Hypothalamus (tissue), 51 donors: ENCODE data around the gene TAB2.

Experiments used
- DNase-seq, 51 donors: peaks; one replicate each; lab custom pipeline; 2025; lab: John Stamatoyannopoulos, UW

The TAB2 gene

GRCh38 chr6:149438855-149439254 lies 121.3 kb downstream of the TAB2 start:
- DNase-seq, result peak in 1 of 51 donors; percentile 31

DNA sequence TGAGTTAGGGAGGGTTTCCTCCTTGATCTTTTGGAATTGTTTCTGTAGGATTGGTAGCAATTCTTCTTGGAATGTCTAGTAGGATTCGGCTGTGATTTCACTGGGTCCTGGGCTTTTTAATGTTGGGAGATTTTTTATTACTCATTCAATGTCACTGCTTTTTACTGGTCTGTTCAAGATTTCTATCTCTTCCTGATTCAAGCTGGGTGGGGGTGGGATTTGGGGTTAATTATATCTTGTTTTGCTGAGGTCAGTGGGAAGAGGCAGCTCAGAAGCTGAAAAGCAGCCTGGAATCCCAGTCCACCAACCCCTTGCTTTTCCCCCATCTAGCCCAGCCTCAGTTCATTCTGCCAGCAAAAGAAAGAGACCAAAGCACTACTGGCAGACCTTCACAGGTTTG lies 122.1 kb downstream of the TAB2 start:
- DNase-seq, result no peak

GRCh38 chr6:149440735-149441671 lies 123.5 kb downstream of the TAB2 start:
- DNase-seq, result no peak

- no peak for DNase-seq
These were observed 124.2 kb downstream of the TAB2 start for GRCh38 chr6:149441740-149442139.

DNA sequence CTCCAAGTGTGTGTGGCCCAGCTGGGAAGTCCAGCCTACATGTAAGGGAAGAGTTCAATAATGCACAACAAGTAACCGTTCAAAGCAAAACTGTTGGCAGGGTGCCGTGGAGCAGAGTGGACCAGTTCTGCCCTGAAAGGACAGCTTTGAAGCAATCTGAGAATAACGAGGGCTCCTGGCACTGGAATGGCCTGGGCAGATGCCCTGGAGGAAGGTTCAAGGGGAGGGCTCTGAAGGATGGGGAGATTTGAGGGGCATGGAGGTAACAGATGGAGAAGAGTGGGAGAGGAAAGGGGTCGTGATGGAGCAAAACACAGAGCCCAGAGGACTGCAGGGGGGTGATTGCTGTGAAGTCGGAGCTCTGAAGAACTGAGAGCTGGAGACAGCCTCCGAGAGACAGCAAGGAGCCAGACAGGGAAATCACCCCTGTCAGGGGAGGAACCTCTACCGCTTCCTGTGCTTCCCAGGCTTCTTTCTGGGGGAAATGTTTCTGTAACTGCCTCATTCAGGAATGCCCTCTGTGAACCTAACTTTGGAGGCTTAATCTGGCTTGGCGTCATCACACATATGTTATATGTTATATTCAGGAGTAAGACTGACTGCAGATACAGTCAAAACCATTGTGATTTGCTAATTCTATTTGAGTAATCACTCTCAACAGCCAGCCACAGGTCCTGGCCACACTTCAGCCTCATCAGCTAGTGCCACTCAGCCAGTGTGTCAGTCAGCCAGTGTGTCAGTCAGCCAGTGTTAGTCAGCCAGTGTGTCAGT lies 126.1 kb downstream of the TAB2 start:
- peak in 26 of 51 donors; percentile 1 to 73 (median 38) for DNase-seq

DNA sequence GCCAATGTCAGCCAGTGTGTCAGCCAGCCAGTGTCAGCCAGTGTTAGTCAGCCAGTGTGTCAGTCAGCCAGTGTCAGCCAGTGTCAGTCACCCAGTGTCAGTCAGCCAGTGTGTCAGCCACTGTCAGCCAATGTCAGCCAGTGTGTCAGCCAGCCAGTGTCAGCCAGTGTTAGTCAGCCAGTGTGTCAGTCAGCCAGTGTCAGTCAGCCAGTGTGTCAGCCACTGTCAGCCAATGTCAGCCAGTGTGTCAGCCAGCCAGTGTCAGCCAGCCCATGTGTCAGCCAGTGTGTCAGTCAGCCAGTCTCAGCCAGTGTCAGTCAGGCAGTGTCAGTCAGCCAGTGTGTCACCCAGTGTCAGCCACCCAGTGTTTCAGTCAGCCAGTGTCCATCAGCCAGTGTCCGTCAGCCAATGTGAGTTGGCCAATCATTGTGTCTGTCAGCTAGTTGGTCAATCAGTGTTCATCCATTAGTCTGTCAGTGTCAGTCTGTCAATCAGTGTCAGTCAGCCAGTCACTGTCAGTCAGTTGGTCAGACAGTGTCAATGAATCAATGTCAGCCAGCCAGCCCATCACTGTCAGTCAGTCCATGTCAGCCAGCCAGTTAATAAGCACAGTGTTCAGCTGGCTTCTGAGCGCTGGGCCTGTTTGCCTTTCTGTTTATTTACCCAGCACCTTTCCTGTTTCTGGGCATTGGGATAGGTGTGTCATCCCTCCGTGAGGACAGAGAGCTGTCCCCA lies 127.0 kb downstream of the TAB2 start:
- peak in 1 of 51 donors; percentile 18 for DNase-seq

DNA sequence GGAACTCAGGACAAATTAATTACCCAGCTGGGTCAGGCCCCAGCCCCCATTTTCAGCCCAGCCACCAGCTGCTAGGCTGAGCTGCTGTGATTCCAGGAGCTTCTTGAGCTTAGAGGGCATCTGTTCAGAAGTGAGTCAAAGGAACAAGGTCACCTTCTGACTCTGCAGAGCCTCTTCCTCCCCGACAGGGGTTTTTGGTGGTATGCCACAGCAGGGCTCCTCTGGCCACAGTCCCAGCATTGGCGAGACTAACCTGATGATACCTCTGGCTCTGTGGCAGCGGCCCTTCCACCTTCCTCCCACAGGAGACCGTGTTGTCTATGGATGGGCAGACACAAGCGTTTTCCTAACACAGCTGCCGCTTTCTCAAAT lies 127.6 kb downstream of the TAB2 start:
- no peak for DNase-seq

DNA sequence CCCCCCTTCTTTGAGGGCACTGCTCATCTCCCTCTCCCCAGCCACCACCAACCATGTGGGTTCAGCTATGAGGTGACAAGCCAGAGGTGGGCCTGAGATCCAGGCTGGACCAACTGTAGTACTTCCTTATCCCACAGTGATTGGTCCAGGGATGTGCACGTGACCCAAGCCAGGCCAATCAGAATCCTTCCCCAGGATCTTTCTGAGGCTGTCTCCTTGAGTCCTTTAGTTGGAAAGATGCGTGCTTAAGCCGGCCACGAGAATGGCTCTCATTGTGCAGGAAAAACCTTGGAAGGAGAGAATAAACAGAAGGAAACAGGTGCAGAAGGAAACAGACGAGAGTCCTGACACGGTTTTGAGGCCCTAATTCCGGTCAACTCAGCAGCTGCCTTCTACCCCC lies 128.1 kb downstream of the TAB2 start:
- DNase-seq, result no peak

DNA sequence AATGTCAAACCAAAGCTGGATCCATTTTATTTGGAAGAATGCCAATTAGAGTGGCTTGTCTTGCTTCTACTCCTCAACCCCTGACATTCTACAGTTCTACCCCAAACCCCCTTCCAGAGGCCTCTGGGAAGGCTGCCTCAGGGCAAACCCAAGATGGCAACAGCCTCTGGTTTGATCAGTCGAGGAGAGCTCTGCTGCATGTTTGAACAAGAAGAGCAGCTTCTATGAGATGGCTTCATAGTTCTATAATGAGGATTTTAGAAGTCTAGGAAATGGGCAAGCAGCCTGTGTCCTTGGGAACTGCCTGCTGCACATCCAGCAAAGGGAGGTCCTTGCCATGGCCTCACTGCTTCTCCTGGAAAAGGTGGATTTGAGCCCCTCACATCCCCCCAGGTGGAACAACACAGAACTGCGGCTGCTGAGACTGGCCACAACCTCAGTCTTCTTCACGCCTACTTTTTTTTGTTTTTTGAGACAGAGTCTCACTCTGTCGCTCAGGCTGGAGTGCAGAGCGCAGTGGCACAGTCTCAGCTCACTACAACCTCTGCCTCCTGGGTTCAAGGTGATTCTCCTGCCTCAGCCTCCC lies 129.4 kb downstream of the TAB2 start:
- DNase-seq, result no peak

DNA sequence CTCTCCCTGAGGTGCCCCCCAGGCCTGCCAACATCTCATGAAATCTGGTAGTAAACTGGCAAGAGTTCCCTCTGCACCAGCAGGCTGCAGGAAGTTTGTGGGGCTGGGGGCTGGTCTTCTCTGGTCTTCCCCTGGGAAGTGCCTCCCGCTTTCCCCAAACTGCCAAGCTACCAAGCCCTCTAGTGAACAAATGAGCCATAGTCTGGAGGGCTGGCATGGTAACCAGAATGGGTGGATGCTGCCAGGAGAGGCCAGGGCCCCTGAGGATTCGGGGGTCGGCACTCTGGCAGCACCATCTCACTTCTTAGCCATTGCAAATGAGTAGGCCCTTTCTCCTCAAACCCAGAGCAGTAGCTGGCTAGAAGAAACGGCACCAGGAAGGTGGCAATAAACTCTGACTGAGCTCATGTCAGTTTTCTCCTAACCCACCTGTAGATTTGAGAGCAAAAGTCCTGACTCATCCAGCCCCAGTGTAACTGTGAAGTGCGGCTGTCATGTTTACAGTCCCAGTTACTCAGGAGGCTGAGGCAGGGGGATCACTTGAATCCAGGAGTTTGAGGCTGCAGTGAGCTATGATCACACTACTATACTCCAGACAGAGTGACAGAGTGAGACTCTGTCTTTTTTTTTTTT lies 131.4 kb downstream of the TAB2 start:
- no peak for DNase-seq

GRCh38 chr6:149449831-149450678 lies 132.5 kb downstream of the TAB2 start:
- no peak for DNase-seq

DNA sequence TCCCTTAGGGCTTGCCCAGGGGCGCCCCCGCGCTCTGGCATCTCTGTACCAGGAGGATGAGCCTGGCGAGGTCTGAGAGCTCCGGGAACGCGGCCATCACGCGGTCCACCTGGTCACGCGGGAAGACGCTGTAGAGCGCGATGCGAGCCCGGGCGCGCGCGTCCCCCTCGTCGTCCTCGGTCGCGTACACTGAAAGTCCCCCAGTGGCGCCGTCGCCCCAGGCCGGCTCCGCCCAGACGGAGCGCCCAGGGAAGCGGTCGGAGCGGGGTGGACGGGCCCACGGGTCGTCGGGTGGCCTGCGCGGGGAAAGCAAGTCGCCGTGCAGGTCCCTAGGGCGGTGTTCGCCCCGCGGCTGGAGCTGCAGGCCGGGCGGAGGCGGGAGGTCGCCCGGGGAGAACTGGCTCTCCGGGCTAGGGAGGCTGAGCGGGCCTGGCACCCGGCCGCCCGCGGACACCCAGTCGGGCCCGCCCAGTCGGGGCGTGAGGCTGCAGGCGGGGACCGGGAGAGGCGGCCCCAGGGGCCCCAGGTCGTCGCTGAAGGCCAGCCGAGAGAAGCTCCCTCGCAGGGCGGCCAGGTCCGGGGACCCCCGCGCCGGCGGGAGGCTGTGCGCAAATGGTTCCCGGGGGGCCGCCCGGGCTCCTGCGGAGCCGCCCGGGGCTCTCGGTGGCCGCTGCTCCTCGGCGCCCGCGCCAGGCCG lies 133.3 kb downstream of the TAB2 start:
- DNase-seq, result peak in 26 of 51 donors; percentile 9 to 53 (median 31)

DNA sequence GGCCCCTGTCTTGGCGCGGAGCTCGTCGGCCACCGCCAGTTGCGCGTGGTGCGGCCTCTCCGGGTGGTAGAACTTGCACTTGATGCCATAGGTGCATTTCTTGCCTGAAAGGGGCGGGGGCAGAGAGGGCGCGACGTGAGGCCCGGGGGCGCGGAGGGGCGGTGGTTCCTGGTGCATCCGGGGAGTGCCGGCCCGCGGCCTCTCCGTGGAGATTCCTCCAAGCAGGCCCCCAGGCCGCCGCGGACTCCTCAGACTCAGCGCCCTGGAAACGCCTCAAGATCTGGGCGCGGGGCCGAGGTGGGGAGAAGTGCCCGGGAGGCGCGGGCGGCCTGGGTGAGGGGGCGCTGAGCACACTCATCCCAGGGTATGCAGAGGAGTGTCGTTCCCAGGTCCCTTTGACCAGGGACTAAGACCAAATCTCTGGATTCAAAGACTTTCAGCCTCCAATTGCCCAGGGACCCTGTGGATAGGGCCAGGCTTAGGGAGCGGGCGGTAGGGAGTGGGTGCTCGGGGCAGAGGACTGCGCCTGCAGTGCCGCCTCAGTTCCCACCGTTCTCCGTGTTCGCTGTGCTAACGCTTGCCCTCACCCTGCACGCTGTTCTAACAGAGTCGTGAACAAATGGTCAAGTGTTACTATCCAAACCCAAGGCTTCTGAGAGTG lies 134.0 kb downstream of the TAB2 start:
- DNase-seq, result peak in 9 of 51 donors; percentile 7 to 33 (median 23)

DNA sequence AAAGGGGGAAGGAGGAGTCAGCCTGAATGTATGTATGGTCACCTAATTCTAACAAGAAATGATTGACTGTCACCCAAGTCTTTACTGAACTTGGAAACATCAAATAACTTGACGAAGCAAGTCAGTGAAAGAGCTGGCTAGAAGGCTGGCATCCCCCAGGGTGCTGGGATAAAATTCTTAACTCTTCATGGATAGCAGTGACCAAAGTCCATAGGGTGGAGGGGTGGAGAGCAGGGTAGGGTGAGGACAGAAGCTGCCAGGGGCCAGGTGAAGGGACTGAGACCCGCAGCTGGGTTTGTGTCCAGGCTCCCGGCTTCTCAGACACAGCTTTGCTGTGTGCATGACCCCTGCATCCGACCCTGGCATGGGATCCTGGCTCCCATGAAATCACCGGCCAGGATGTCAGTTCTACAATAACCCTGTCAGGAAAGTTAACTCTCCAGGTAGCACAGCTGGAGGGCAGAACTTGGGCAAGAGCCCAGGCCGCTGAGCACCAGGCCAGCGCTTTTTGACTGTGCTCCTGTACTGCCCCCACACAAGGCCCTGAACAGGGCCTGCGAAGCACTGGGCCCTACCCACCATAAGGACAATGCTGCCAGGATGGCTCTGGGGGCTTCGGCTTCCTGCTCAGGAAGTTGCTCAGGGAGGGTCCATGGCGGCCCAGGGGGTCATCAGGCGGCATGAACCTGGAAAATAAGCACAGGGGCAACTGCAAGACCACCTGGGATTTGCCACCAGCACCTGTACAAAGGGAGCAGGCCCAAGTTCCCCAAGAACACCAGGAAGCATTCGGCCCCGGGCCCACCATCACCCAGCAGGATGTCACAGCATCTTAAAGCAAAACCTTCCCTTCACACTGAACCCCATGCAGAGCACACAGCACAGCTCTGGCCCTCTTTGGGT lies 134.8 kb downstream of the TAB2 start:
- no peak for DNase-seq

GRCh38 chr6:149453597-149454345 lies 136.3 kb downstream of the TAB2 start:
- DNase-seq, result no peak

- peak in 49 of 51 donors; percentile 22 to 93 (median 75) for DNase-seq
These were observed 136.9 kb downstream of the TAB2 start for GRCh38 chr6:149454346-149454848.
